K562 (cell line): ENCODE data around the gene LRRC7. TPM values are rescaled to one million over a fixed set of nuclear protein-coding genes. Genes with fewer than 3 reads are reported as not detected.

Experiments used
- CBX5 ChIP-seq: IDR thresholded peaks from 2 replicates; pipeline ENCODE4 v1.6.1; 2014; ENCODE audit warnings: low read depth, borderline replicate concordance
- CBX8 ChIP-seq: fragments of 200-600 bp; sonication (generic); IDR thresholded peaks from 2 replicates; pipeline ENCODE4 v1.6.1; 2012; ENCODE audit warnings: borderline replicate concordance, mixed run types, low read depth, mild to moderate bottlenecking, moderate library complexity, mixed read lengths, low read length, control low read depth, inconsistent platforms; ENCODE audit not compliant: poor library complexity, severe bottlenecking; ENCODE audit errors: extremely low read depth
- DMBX1 ChIP-seq: fragments of 250-450 bp; sonication (Bioruptor Pico); IDR thresholded peaks from 2 replicates; pipeline ENCODE4 v1.8.0; 2022; ENCODE audit warnings: inconsistent platforms, mild to moderate bottlenecking, moderate library complexity, borderline replicate concordance
- HLTF ChIP-seq: fragments of 450-650 bp; IDR thresholded peaks from 2 replicates; pipeline ENCODE4 v1.6.1; 2016
- HNRNPLL ChIP-seq: fragments of 200-400 bp; formaldehyde crosslinking; IDR thresholded peaks from 2 replicates; pipeline ENCODE4 v1.6.1; 2017; ENCODE audit warnings: low read length, low read depth, mild to moderate bottlenecking; ENCODE audit not compliant: poor library complexity, severe bottlenecking
- ILK ChIP-seq: fragments of 450-650 bp; IDR thresholded peaks from 2 replicates; pipeline ENCODE4 v1.6.1; 2016; ENCODE audit warnings: missing genetic modification characterization, low read depth, mild to moderate bottlenecking, missing compliant biosample characterization, moderate library complexity, borderline replicate concordance
- MYBL2 ChIP-seq, 2 experiments: fragments of 450-650 bp in 1 of 2; sonication (generic) in 1 of 2; formaldehyde crosslinking in 1 of 2; IDR thresholded peaks; 2 replicates each; pipeline versions ENCODE4 v1.6.1 to v1.8.1; 2017 to 2022; ENCODE audit warnings: borderline replicate concordance in 1 of 2, inconsistent platforms in 1 of 2, low read depth in 1 of 2, mild to moderate bottlenecking in 1 of 2, missing genetic modification reagents in 1 of 2, moderate library complexity in 1 of 2
- NBN ChIP-seq: fragments of 450-650 bp; IDR thresholded peaks from 2 replicates; pipeline ENCODE4 v1.6.1; 2016; ENCODE audit warnings: low read depth, mild to moderate bottlenecking
- POLR2AphosphoS5 ChIP-seq: IDR thresholded peaks from 2 replicates; pipeline ENCODE4 v1.6.1; 2011; ENCODE audit warnings: mild to moderate bottlenecking, low read depth, low read length, moderate library complexity; ENCODE audit not compliant: control insufficient read depth, insufficient read depth
- SP2 ChIP-seq: IDR thresholded peaks from 2 replicates; pipeline ENCODE4 v1.6.1; 2011; ENCODE audit warnings: mild to moderate bottlenecking, low read depth, low read length, moderate library complexity; ENCODE audit not compliant: poor library complexity, severe bottlenecking; ENCODE audit errors: extremely low read depth
- polyA plus RNA-seq, 8 experiments: library from polyadenylated mRNA; depleted of rRNA in 4 of 8; stranded (reverse) in 5 of 8; unstranded in 3 of 8; fragments of >200 nt; fragmentation: Nextera tagmentation in 2 of 8; fragmentation: Illumina TruSeq in 1 of 8; extraction: Ambion mirVana in 2 of 8; extraction: Trizol in 1 of 8; gene quantifications; 2 replicates each; pipeline versions ENCODE4 v1.2.1 to v1.2.3, GENCODE V29; 2011 to 2014; ENCODE audit warnings: inconsistent platforms in 1 of 8, missing spikeins in 1 of 8
- total RNA-seq, 7 experiments: library from RNA; depleted of rRNA in 6 of 7; stranded (reverse); fragments of >200 nt in 6 of 7; fragmentation: Illumina TruSeq in 2 of 7; extraction: Trizol in 2 of 7; gene quantifications; 2 replicates each; pipeline versions ENCODE4 v1.2.1 to v1.2.3, GENCODE V29; 2011 to 2021; ENCODE audit warnings: low replicate concordance in 1 of 7
- TF ChIP-seq, protein P1 (sequence below): fragments of 450-650 bp; IDR thresholded peaks from 2 replicates; pipeline ENCODE4 v1.6.1; 2017; ENCODE audit warnings: antibody characterized with exemption, mild to moderate bottlenecking
- TF ChIP-seq, protein P2 (sequence below): IDR thresholded peaks from 2 replicates; pipeline ENCODE4 v1.6.1; 2011; ENCODE audit warnings: borderline replicate concordance, low read depth, mild to moderate bottlenecking, moderate library complexity, low read length; ENCODE audit not compliant: insufficient read depth, poor library complexity, severe bottlenecking
- TF ChIP-seq, protein P3 (sequence below): fragments of 450-650 bp; IDR thresholded peaks from 2 replicates; pipeline ENCODE4 v1.6.1; 2016
- TF ChIP-seq, protein P4 (sequence below): IDR thresholded peaks from 3 replicates; pipeline ENCODE4 v1.6.1; 2011; ENCODE audit warnings: borderline replicate concordance, mild to moderate bottlenecking; ENCODE audit not compliant: insufficient read length, insufficient read depth
- TF ChIP-seq, protein P5 (sequence below), 2 experiments: fragments of 450-650 bp in 1 of 2; sonication (generic) in 1 of 2; formaldehyde crosslinking; conservative IDR thresholded peaks; 2 replicates each; pipeline versions ENCODE4 v1.4.0 to v1.8.1; 2020 to 2022; ENCODE audit warnings: mild to moderate bottlenecking in 1 of 2, missing genetic modification reagents in 1 of 2

LRRC7 gene
- total and polyA plus RNA-seq, 9 of the 15 experiments (the other 6 are each of a cell fraction or from before 2014, with no cell fraction given) = 0.09 to 0.94 (median 0.49) TPM

DNA sequence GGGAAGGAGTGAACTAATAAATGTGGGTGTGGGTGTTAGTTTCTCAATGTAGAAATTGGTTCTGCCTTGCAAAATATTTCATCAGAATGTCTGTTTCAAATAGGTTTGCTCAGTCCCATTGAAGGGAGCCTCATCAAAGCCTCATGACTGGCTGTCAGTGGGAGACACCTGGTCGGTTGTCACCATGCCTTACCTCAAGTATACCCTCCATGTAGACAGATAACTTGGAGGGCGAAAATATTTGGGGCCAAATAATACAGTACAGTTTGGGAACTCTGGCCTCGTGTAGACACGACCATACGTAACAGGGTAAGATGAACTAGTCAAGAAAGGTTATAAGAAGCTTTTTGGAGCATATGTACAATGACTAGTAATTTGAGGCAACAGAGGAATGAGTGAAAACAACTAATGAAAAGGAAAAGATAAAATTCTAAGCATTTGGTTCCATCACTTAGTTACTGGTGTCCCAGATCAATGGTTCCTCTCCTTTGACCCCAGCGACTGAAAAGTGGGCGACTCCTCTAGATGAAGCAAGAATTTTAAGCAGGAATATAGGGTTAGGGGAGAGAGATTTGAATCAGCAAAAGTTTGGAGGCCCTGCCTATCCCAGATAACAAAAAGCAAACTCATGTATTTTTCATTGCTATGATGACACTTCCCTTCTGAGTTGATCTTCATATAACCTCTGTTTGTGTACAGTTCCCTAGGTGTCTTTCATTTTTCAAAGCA, 473.8 kb downstream of the LRRC7 start (continued):
- TF ChIP-seq, protein P1, sequence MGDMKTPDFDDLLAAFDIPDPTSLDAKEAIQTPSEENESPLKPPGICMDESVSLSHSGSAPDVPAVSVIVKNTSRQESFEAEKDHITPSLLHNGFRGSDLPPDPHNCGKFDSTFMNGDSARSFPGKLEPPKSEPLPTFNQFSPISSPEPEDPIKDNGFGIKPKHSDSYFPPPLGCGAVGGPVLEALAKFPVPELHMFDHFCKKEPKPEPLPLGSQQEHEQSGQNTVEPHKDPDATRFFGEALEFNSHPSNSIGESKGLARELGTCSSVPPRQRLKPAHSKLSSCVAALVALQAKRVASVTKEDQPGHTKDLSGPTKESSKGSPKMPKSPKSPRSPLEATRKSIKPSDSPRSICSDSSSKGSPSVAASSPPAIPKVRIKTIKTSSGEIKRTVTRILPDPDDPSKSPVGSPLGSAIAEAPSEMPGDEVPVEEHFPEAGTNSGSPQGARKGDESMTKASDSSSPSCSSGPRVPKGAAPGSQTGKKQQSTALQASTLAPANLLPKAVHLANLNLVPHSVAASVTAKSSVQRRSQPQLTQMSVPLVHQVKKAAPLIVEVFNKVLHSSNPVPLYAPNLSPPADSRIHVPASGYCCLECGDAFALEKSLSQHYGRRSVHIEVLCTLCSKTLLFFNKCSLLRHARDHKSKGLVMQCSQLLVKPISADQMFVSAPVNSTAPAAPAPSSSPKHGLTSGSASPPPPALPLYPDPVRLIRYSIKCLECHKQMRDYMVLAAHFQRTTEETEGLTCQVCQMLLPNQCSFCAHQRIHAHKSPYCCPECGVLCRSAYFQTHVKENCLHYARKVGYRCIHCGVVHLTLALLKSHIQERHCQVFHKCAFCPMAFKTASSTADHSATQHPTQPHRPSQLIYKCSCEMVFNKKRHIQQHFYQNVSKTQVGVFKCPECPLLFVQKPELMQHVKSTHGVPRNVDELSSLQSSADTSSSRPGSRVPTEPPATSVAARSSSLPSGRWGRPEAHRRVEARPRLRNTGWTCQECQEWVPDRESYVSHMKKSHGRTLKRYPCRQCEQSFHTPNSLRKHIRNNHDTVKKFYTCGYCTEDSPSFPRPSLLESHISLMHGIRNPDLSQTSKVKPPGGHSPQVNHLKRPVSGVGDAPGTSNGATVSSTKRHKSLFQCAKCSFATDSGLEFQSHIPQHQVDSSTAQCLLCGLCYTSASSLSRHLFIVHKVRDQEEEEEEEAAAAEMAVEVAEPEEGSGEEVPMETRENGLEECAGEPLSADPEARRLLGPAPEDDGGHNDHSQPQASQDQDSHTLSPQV = peak; percentile 92
- TF ChIP-seq ILK (tag) = no peak
- no peak for TF ChIP-seq NBN
- TF ChIP-seq DMBX1 (CRISPR knock-in tag) = peak; percentile 84
- TF ChIP-seq MYBL2 (IDR thresholded peaks at IDR 0.05; ENCODE audit: low read depth) = no peak
- no peak for TF ChIP-seq MYBL2 (CRISPR knock-in tag; IDR thresholded peaks at IDR 0.05; ENCODE audit: borderline replicate concordance)
- no peak for TF ChIP-seq SP2
- no peak for TF ChIP-seq CBX8
- TF ChIP-seq, protein P2, sequence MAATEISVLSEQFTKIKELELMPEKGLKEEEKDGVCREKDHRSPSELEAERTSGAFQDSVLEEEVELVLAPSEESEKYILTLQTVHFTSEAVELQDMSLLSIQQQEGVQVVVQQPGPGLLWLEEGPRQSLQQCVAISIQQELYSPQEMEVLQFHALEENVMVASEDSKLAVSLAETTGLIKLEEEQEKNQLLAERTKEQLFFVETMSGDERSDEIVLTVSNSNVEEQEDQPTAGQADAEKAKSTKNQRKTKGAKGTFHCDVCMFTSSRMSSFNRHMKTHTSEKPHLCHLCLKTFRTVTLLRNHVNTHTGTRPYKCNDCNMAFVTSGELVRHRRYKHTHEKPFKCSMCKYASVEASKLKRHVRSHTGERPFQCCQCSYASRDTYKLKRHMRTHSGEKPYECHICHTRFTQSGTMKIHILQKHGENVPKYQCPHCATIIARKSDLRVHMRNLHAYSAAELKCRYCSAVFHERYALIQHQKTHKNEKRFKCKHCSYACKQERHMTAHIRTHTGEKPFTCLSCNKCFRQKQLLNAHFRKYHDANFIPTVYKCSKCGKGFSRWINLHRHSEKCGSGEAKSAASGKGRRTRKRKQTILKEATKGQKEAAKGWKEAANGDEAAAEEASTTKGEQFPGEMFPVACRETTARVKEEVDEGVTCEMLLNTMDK = no peak
- TF ChIP-seq, protein P3, sequence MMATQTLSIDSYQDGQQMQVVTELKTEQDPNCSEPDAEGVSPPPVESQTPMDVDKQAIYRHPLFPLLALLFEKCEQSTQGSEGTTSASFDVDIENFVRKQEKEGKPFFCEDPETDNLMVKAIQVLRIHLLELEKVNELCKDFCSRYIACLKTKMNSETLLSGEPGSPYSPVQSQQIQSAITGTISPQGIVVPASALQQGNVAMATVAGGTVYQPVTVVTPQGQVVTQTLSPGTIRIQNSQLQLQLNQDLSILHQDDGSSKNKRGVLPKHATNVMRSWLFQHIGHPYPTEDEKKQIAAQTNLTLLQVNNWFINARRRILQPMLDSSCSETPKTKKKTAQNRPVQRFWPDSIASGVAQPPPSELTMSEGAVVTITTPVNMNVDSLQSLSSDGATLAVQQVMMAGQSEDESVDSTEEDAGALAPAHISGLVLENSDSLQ = peak; percentile 44
- TF ChIP-seq HLTF = no peak
- TF ChIP-seq CBX5 = no peak
- no peak for TF ChIP-seq POLR2AphosphoS5
- TF ChIP-seq, protein P4, sequence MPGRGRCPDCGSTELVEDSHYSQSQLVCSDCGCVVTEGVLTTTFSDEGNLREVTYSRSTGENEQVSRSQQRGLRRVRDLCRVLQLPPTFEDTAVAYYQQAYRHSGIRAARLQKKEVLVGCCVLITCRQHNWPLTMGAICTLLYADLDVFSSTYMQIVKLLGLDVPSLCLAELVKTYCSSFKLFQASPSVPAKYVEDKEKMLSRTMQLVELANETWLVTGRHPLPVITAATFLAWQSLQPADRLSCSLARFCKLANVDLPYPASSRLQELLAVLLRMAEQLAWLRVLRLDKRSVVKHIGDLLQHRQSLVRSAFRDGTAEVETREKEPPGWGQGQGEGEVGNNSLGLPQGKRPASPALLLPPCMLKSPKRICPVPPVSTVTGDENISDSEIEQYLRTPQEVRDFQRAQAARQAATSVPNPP = no peak
- TF ChIP-seq HNRNPLL = no peak
- TF ChIP-seq, protein P5, sequence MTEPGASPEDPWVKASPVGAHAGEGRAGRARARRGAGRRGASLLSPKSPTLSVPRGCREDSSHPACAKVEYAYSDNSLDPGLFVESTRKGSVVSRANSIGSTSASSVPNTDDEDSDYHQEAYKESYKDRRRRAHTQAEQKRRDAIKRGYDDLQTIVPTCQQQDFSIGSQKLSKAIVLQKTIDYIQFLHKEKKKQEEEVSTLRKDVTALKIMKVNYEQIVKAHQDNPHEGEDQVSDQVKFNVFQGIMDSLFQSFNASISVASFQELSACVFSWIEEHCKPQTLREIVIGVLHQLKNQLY (CRISPR knock-in tag; conservative IDR thresholded peaks at IDR 0.05) = no peak
